SHP77 treated with DMSO at 0.1 percent for 48 hours (cell line): ENCODE results near the gene KRTAP9-8.
"Not testable (repeated sequence)": the region's sequence is repeated elsewhere in the genome, so short reads cannot be mapped to it uniquely, and the experiment has no call there.

Source experiments
- DNase-seq: peaks from one replicate; lab custom pipeline; 2025; lab: John Stamatoyannopoulos, UW

Gene KRTAP9-8

DNA sequence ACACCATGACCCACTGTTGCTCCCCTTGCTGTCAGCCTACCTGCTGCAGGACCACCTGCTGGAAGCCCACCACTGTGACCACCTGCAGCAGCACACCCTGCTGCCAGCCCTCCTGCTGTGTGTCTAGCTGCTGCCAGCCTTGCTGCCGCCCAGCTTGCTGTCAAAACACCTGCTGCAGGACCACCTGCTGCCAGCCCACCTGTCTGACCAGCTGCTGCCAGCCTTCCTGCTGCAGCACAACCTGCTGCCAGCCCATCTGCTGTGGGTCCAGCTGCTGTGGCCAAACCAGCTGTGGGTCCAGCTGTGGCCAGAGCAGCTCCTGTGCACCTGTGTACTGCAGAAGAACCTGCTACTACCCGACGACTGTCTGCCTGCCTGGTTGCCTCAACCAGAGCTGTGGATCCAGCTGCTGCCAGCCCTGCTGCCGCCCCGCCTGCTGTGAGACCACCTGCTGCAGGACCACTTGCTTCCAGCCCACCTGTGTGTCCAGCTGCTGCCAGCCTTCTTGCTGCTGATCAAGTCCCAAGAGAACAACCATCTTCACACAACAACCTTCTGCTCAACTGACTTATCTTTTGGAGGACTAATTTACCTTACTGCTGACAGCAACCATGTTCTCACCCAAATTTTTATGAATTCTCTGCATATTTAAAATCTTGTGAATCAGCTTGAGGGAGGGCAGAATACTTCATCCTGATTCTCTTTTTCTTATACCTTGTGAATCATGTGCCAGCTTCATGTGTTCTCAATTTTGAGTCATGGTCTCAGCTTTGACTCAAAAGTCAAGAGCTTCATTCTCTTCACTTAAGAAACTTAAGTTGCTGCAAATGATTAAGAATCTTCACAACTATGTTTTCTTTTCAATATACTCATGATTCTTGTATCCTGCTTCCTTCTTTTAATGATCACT, 17.8 kb downstream of the KRTAP9-8 start, which contains the start of gene KRTAP9-9:
TSS of gene KRTAP9-9 (plus strand) at position 4 of the 910 bp plus-strand sequence.
- not testable (repeated sequence) for DNase-seq

DNA sequence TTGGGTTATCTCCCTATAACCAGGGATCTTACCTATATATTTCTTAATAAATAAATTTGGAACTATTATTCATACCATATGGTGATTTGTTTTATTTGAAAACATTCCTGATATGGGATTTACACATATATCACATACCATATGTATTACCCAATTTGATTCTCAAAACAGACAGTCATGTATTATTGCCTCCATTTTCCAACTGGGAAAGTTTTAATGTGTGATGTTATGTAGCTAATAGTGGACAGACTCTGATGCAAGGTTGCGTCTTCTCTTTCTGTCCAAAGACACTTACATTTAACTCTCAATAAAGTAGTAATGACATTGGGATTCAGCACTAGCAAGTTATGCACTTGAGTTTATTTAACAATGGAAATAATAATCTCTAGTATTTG, 18.5 kb downstream of the KRTAP9-8 start:
- DNase-seq, result no peak

DNA sequence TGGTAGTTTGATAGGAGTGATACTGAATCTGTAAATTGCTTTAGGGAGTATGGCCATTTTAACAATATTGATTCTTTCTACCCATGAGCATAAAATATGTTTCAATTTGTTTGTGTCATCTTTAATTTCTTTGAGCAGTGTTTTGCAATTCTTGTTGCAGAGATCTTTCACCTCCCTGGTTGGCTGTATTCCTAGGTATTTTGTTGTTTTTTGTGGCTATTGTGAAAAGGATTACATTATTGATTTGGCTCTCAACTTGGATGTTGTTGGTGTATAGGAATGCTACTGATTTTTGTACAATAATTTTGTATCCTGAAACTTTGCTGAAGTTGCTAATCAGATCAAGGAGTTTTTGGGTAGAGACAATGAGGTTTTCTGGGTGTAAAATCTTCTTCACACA, 20.6 kb downstream of the KRTAP9-8 start:
- no peak for DNase-seq

DNA sequence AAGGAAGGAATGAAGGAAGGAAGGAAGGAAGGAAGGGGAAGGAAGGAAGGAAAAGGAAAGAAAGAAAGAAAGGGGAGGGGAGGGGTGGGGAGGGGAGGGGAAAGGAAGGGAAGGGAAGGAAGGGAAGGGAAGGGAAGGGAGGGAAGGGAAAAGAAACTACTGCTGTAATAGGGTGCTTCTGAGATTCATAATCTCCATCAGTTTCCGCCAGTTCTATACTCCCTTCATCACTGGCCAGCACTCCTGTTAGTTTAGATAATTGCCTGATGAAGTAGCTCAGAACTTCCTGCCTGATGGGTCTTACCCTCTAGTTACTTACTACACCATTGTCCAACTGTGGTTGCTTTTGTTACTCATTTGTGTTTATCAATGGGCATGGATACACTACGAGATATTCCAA, 25.4 kb downstream of the KRTAP9-8 start:
- DNase-seq, result no peak

DNA sequence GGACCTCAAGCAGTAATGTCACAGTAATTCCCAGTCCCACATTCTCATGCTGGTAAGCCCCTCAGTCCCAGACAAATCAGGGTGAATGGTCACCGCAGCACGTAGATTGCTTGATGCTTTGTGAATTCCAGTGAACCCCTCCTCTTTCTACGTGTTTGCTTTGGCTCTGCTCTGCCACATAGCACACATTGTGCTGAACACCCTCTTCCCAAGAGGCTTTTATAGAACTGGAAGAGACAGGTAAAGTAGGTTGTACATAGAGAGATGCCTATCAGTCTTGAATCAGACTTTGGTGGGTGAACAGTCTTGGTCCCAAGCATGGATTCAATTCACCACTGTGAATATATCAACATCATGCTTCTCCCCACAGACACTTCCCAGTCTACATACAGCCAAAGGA, 26.8 kb downstream of the KRTAP9-8 start:
- no peak for DNase-seq

DNA sequence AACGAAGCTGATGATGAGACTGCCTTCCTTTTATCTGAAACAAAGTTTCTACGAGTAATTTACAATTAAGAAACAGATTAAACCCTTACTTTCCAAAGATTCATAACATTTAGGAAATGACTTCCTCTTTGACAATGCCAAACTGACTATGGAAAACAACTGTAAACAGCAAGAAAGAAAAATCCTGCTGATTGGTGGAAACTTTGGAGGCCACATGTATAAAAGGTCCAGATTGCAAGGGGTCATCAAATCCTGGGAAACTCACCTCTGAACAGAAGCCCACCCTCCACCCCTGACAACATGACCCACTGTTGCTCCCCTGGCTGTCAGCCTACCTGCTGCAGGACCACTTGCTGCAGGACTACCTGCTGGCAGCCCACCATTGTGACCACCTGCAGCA, 27.3 kb downstream of the KRTAP9-8 start, which contains the start of gene KRTAP9-6:
TSS of gene KRTAP9-6 (plus strand) at position 301 of the 400 bp plus-strand sequence. CDS start at position 301, 0 bp downstream.
- no peak for DNase-seq

DNA sequence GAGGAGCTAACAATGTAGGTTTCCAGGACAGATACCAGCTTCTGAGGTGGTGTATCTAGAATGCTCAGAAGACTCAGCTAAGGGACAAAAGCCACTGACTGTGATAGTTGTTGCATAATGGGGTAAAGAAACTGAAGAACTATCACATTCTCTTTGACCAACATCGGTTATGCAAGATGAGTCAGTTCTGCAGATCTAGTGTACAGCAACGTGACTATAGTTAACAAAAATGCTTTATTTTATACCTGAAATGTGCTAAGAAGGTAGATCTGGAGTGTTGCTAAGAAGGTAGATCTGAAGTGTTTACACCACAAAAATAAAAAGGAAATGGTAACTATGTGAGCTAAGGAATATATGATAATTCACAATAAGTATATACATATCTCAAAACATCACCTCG, 29.9 kb downstream of the KRTAP9-8 start:
- no peak for DNase-seq

DNA sequence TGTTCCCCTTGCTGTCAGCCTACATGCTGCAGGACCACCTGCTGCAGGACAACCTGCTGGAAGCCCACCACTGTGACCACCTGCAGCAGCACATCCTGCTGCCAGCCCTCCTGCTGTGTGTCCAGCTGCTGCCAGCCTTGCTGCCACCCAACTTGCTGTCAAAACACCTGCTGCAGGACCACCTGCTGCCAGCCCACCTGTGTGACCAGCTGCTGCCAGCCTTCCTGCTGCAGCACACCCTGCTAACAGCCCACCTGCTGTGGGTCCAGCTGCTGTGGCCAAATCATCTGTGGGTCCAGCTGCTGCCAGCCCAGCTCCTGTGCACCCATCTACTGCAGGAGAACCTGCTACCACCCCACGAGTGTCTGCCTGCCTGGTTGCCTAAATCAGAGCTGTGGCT, 33.5 kb downstream of the KRTAP9-8 start:
- DNase-seq, result not testable (repeated sequence)

DNA sequence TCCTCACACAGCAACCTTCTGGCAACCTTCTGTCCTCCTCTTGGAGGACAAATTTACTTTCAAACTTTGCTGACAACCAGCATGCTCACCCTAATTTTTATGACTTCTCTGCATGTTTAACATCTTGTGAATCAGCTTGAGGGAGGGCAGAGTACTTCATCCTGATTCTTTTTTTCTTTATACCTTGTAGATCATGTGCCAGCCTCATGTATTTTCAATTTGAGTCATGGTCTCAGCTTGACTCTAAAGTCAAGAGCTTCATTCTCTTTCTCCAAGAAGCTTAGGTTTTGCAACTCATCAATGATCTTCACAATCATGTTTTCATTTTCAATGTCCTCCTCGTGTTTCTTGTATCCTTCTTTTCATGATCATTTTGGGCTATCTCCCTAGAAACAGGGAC, 34.1 kb downstream of the KRTAP9-8 start:
- no peak for DNase-seq

DNA sequence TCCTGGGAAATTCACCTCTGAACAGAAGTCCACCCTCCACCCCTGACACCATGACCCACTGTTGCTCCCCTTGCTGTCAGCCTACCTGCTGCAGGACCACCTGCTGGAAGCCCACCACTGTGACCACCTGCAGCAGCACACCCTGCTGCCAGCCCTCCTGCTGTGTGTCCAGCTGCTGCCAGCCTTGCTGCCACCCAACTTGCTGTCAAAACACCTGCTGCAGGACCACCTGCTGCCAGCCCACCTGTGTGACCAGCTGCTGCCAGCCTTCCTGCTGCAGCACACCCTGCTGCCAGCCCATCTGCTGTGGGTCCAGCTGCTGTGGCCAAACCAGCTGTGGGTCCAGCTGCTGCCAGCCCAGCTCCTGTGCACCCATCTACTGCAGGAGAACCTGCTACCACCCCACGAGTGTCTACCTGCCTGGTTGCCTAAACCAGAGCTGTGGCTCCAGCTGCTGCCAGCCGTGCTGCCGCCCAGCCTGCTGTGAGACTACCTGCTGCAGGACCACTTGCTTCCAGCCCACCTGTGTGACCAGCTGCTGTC, 37.9 kb downstream of the KRTAP9-8 start, which contains the start of gene KRTAP9-7:
TSS of gene KRTAP9-7 (plus strand) at position 51 of the 543 bp plus-strand sequence. CDS start at position 51, 0 bp downstream.
- not testable (repeated sequence) for DNase-seq

DNA sequence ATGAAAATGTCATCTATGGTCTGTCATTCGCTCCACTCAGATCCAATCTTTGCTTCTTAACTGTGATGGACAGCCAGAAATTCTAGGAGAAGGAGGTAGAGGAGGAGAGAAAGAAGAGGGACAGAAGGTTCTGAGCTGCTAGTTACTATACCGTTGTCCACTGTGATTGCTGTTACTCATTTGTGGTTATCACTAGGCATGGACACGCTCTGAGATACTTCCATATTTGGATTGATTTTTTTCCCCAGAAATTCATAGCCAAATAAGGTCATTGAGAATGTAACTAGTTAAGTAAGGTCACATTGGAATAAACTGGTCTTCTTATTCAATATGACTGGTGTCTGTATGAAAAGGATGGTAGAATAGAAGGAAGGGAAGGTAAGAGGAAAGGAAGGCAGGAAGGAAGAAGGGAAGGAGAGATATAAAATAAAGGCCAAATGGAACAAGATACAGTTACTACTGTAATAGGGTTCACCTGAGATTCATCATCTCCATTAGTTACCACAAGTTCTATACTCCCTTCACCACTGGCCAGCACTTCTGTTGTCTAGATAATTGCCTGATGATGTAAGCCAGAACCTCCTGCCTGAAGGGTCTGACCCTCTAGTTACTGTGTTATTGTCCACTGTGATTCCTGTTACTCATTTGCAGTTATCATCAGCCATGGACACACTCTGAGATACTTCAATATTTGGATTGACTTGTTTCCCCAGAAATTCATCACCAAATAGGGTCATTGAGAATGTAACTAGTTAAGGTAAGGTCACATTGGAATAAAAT, 40.6 kb downstream of the KRTAP9-8 start:
- DNase-seq, result no peak

DNA sequence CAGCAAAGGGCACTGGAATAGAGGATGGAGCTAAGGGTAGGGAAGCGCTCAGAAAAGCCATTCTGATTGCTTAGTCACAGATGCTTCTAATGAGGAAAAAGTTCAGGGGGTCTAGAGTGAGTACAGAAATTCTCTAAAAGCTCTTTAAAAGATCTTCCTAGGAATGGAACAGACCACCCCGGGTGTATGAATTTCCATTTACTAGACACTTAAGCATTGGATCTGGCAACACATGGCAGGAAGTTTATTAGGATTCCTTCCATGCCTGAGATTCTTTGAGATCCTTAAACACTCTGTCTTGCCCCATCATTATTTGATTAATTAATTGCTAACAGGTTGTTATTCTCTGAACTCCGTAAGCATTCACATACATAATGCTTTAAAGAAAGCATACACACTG, 46.2 kb downstream of the KRTAP9-8 start:
- no peak for DNase-seq

DNA sequence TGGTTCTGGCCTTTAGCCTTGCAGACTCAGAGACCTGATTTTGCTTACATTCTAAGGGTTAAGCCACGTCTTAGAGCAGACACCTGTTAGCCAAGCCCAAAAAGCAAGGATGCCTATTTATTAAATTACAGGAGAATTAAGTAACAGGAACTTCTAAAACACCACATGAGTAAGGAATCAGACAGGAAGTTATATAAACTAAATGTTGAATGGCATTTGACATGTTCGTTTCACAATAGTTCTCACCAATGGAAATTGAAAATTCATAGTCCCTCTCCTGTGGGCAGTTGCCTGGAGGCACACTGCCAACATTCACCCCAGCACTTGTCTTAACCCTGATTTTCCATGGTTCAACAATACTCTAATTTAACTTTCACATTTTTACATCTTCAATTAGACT, 46.7 kb downstream of the KRTAP9-8 start:
- DNase-seq, result no peak

DNA sequence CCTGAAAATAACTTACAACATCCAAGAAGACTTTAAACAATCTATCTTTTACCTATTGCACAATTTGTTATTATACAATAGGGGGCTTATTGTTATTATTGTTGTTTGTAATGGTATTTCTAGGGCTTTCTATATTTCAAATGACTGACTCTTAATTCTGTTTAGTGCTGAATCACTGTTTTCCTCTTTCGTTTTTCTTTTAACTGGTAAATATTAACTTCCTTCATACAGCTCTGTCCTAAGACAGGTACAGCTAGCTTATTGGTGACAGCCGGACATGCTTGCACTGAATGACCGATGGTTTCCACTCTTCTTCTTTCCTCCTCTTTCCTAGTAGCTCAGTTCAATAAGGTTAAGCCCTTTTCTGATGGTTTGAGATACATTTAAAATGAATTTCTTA, 49.3 kb downstream of the KRTAP9-8 start:
- DNase-seq, result no peak
